Caco-2 (cell line): Measurements from ENCODE around the gene GJB1. TPM values are rescaled to one million over a fixed set of nuclear protein-coding genes. Genes with fewer than 3 reads are reported as not detected.

Experiments
- BruUV-seq: library from RNA; stranded (reverse); fragments of 400-500 nt; replicated peaks from 2 replicates; lab custom pipeline; 2021; lab: Mats Ljungman, UMichigan
- CTCF ChIA-PET: fragments of 300-600 bp; sonication (Branson Sonifier 250); formaldehyde crosslinking; loops from one replicate; lab custom pipeline; 2022; ENCODE audit warnings: antibody characterized with exemption; lab: Charles Lee
- POLR2A ChIA-PET: fragments of 300-600 bp; sonication (Branson Sonifier 250); formaldehyde crosslinking; loops from one replicate; lab custom pipeline; 2022; ENCODE audit warnings: antibody characterized with exemption; lab: Charles Lee
- DNase-seq, 2 experiments: peaks; one replicate each; pipeline versions ENCODE4 v3.0.0 to v3.0.0-alpha.2; 2020 to 2022
- H3K27me3 ChIP-seq: replicated peaks from 2 replicates; pipeline ENCODE4 v1.6.0; 2011; ENCODE audit warnings: low read length; ENCODE audit not compliant: control insufficient read depth, insufficient read depth
- H3K36me3 ChIP-seq: 2 replicates; pipeline ENCODE4 v1.5.1; 2011; ENCODE audit warnings: low read length; ENCODE audit not compliant: control insufficient read depth, insufficient read depth
- H3K4me1 ChIP-seq: fragments of 250-450 bp; sonication (Bioruptor Pico); 2 replicates; pipeline ENCODE4 v1.5.1; 2020; ENCODE audit warnings: mild to moderate bottlenecking
- H3K4me3 ChIP-seq: 2 replicates; pipeline ENCODE4 v1.5.1; 2011; ENCODE audit warnings: low read depth, mild to moderate bottlenecking, control low read depth, low read length
- H3K9me3 ChIP-seq: fragments of 250-450 bp; sonication (Bioruptor Pico); 2 replicates; pipeline ENCODE4 v1.5.1; 2020; ENCODE audit warnings: mild to moderate bottlenecking, moderate library complexity
- H3K27ac Mint-ChIP-seq: one replicate; pipeline ENCODE4 v1.8.0; 2022; ENCODE audit warnings: mixed read lengths; ENCODE audit not compliant: unreplicated experiment
- H3K27me3 Mint-ChIP-seq: one replicate; pipeline ENCODE4 v1.8.0; 2022; ENCODE audit warnings: mixed read lengths; ENCODE audit not compliant: insufficient read depth, unreplicated experiment
- H3K36me3 Mint-ChIP-seq: one replicate; pipeline ENCODE4 v1.8.0; 2022; ENCODE audit warnings: mild to moderate bottlenecking, mixed read lengths; ENCODE audit not compliant: insufficient read depth, unreplicated experiment
- H3K4me1 Mint-ChIP-seq: one replicate; pipeline ENCODE4 v1.8.0; 2022; ENCODE audit warnings: low read depth, mixed read lengths; ENCODE audit not compliant: unreplicated experiment
- H3K4me3 Mint-ChIP-seq: one replicate; pipeline ENCODE4 v1.8.0; 2022; ENCODE audit warnings: mild to moderate bottlenecking, moderate library complexity, mixed read lengths; ENCODE audit not compliant: unreplicated experiment
- H3K9me3 Mint-ChIP-seq: one replicate; pipeline ENCODE4 v1.8.0; 2022; ENCODE audit warnings: mixed read lengths; ENCODE audit not compliant: unreplicated experiment
- CTCF ChIP-seq, 2 experiments: fragments of 200-600 bp in 1 of 2; IDR thresholded peaks; 1 replicate in 1 of 2; 2 replicates in 1 of 2; pipeline versions ENCODE4 v1.5.1 to v1.8.0; 2011 to 2022; ENCODE audit warnings: antibody characterized with exemption in 1 of 2, control low read depth in 1 of 2, inconsistent platforms in 1 of 2, low read depth in 1 of 2, low read length in 1 of 2, mild to moderate bottlenecking in 1 of 2, moderate library complexity in 1 of 2; ENCODE audit not compliant: insufficient read depth in 1 of 2, severe bottlenecking in 1 of 2, unreplicated experiment in 1 of 2
- intact Hi-C: fragments of 100-400 bp; cut with micrococcal nuclease; formaldehyde crosslinking; loops from one replicate; pipeline ENCODE4 v1.10.0; 2022; ENCODE audit not compliant: unreplicated experiment
- total RNA-seq: library from RNA; stranded (reverse); gene quantifications from 2 replicates; pipeline ENCODE4 v1.2.3, GENCODE V29; 2022

Gene GJB1
- total RNA-seq, 1 experiment from 2014 or later = 37.6 TPM

DNA sequence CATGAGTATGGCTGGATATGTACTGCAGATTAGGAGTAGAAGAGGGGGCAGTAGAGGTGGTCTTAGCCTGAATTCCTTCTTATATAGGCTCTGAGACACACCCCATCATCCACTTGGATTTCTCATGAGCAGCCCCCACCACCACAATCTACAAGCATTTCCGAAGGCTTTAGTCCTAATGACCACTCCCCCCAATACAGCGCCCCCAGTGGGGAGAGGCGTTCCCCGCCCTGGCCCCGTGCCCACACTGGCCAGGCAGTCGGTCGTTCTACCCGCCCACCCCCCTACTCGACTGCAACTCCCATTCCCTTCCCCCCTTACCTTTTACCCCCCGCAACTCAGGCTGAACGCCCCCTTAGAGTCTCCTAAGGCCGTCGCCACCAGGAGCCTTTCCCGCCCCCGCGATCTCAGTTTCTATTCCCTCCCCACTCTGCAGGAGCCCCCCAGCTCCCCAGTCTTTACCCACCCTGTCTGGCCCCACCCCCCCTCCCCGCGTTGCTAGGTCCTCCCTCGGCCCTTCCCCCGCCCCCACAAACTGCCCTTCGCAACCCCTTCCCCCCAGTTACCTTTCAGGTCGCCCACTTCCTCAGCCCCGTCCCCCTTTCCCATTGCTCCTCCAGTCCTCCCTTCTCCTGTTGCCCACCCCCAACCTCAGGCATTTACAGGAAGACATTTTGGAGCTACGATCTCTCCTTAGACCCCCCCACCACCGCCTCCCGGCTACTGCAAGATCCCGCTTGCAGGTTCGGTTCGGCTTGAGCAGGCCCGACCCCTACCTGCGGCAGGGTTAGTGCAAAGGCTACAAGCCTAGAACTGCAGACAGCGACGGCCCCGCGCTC is 30.4 kb downstream of the GJB1 start:
- intact Hi-C loops = loop anchor here (1.0 to 5.0 kb wide), 2 partner anchors 70 to 114 kb away; partner anchors contain the start of gene TAF1
- peak; percentile 48 to 64 for DNase-seq
- Histone ChIP-seq H3K4me3 (peak overlapping the region; percentile 89), H3K4me1 (peaks cover 15% of the 10 kb centered on the region; the same call in 1 of the 2 replicates), H3K27me3 (no peaks in the 10 kb centered on the region), H3K36me3 (no peaks in the 10 kb centered on the region; the same call in 1 of the 2 replicates), H3K9me3 (no peaks in the 10 kb centered on the region)
- peak; percentile 40 to 54 for TF ChIP-seq CTCF (IDR thresholded peaks at IDR 0.05; ENCODE audit: insufficient read depth in 1 of 2, low read depth in 1 of 2, low read length in 1 of 2, severe bottlenecking in 1 of 2, unreplicated experiment in 1 of 2)
- ChIA-PET POLR2A (interaction anchor here (1.1 to 2.0 kb wide), 2 partner anchors 30 to 70 kb away, joined by 5 to 11 read pairs; partner anchors contain the start of gene NONO), CTCF (no interaction called here)
- no TSS peak for BruUV-seq
- Mint-ChIP-seq H3K4me1 (peaks cover 7% of the 10 kb centered on the region), H3K27me3 (no peaks in the 10 kb centered on the region), H3K4me3 (peak overlapping the region; percentile 85), H3K9me3 (no peaks in the 10 kb centered on the region), H3K27ac (peak overlapping the region; percentile 82), H3K36me3 (peaks cover 30% of the 10 kb centered on the region)

GRCh38 chrX:71254092-71254963 is 31.3 kb downstream of the GJB1 start, which contains the start of gene ZMYM3:
ZMYM3 (minus strand) TSS chrX:71254140; CDS start chrX:71253255, 885 bp downstream.
- Mint-ChIP-seq H3K27ac (peak within 1 kb of the TSS; percentile 82), H3K9me3 (no peaks in the 10 kb centered on the region), H3K4me1 (peaks cover 7% of the 10 kb centered on the region), H3K4me3 (peak within 1 kb of the TSS; percentile 85), H3K27me3 (no peaks in the 10 kb centered on the region), H3K36me3 (peaks cover 22% of the 10 kb centered on the region)
- ChIA-PET POLR2A (interaction anchor here (0.5 to 2.0 kb wide), 3 partner anchors 29 to 73 kb away, joined by 3 to 11 read pairs (median 5); partner anchors contain the start of gene NONO), CTCF (interaction anchor here (0.7 kb wide), 1 partner anchor 303 kb away, joined by 4 read pairs; no protein-coding TSS in a partner anchor)
- intact Hi-C loops = loop anchor here (1.0 to 5.0 kb wide), 2 partner anchors 71 to 113 kb away; partner anchors contain the start of gene TAF1
- Histone ChIP-seq H3K36me3 (no peaks in the 10 kb centered on the region; the same call in 1 of the 2 replicates), H3K27me3 (no peaks in the 10 kb centered on the region), H3K9me3 (no peaks in the 10 kb centered on the region), H3K4me1 (peaks cover 15% of the 10 kb centered on the region; the same call in 1 of the 2 replicates), H3K4me3 (peak within 1 kb of the TSS; percentile 89)
- no TSS peak for BruUV-seq
- TF ChIP-seq CTCF (IDR thresholded peaks at IDR 0.05; ENCODE audit: insufficient read depth in 1 of 2, low read depth in 1 of 2, low read length in 1 of 2, severe bottlenecking in 1 of 2, unreplicated experiment in 1 of 2) = no peak
- DNase-seq = peak; percentile 84 to 88
